HG02970 (cell line): ENCODE results near the gene PFDN1.
"Not testable (repeated sequence)": the region's sequence is repeated elsewhere in the genome, so short reads cannot be mapped to it uniquely, and the experiment has no call there.

Source experiments
- ATAC-seq: cut with Tn5 transposase; IDR thresholded peaks from one replicate; pipeline ENCODE4 v1.9.1; 2021; ENCODE audit warnings: mild to moderate bottlenecking, moderate library complexity, moderate number of reproducible peaks; ENCODE audit not compliant: unreplicated experiment, low FRiP score

PFDN1 gene

GRCh38 chr5:140220032-140220697 lies 82.7 kb downstream of the PFDN1 start:
- no peak for ATAC-seq

GRCh38 chr5:140219068-140219991 lies 83.6 kb downstream of the PFDN1 start:
- no peak for ATAC-seq

- ATAC-seq: no peak
Measured at GRCh38 chr5:140217299-140218026, 85.4 kb downstream of the PFDN1 start.

- no peak for ATAC-seq
Measured at GRCh38 chr5:140216478-140217074, 86.3 kb downstream of the PFDN1 start.

GRCh38 chr5:140215276-140215675 lies 87.6 kb downstream of the PFDN1 start:
- no peak for ATAC-seq

- no peak for ATAC-seq
Measured at GRCh38 chr5:140214831-140215230, 88.1 kb downstream of the PFDN1 start.

- no peak for ATAC-seq
Measured at GRCh38 chr5:140213370-140213983, 89.4 kb downstream of the PFDN1 start.

GRCh38 chr5:140208065-140208464 lies 94.8 kb downstream of the PFDN1 start:
- no peak for ATAC-seq

GRCh38 chr5:140207250-140207964 lies 95.5 kb downstream of the PFDN1 start:
- ATAC-seq: no peak

GRCh38 chr5:140205952-140206351 lies 96.9 kb downstream of the PFDN1 start:
- no peak for ATAC-seq

- ATAC-seq: no peak
Measured at GRCh38 chr5:140205216-140205615, 97.7 kb downstream of the PFDN1 start.

- no peak for ATAC-seq
Measured at GRCh38 chr5:140202610-140203009, 100.3 kb downstream of the PFDN1 start.

- ATAC-seq: no peak
Measured at GRCh38 chr5:140202078-140202477, 100.8 kb downstream of the PFDN1 start.

GRCh38 chr5:140198915-140199314 lies 104.0 kb downstream of the PFDN1 start:
- not testable (repeated sequence) for ATAC-seq

GRCh38 chr5:140197023-140197422 lies 105.9 kb downstream of the PFDN1 start:
- ATAC-seq: no peak

- no peak for ATAC-seq
Measured at GRCh38 chr5:140196115-140196814, 106.6 kb downstream of the PFDN1 start.
